ENCODE data around the gene TANC1.

Gene TANC1

DNA sequence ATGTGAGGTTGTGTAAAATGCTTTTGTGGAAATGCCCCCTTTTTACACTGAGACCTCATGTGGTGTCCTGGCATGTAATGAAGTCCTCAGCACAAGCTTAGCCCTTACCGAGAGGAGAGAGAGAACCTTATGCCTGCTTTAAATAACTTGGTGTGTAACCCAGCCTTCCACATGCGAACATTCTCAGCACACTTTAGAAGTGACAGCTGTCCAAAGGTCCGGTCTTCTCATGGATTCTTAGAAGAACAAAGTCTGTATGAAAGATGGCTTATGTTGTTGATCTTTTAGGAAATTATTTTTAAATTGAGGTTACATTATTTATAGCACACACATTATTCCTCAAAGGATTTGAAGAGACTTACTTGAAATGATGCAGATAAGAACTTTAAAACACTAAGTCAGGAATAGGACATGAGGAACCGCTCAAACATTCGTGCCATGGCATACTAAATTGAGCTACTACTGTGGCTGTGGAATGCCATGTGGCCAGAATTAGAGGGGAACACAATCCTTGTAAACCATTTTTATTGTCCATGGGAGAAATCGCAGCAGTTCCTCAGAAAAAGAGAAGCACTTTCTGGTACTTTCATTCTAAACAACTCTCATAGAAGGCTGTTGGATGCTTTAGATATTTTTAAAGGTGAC is 238.4 kb downstream of the TANC1 start:
- no peak for DNase-seq (ENCODE audit: low read depth)
- TF ChIP-seq, protein P1, sequence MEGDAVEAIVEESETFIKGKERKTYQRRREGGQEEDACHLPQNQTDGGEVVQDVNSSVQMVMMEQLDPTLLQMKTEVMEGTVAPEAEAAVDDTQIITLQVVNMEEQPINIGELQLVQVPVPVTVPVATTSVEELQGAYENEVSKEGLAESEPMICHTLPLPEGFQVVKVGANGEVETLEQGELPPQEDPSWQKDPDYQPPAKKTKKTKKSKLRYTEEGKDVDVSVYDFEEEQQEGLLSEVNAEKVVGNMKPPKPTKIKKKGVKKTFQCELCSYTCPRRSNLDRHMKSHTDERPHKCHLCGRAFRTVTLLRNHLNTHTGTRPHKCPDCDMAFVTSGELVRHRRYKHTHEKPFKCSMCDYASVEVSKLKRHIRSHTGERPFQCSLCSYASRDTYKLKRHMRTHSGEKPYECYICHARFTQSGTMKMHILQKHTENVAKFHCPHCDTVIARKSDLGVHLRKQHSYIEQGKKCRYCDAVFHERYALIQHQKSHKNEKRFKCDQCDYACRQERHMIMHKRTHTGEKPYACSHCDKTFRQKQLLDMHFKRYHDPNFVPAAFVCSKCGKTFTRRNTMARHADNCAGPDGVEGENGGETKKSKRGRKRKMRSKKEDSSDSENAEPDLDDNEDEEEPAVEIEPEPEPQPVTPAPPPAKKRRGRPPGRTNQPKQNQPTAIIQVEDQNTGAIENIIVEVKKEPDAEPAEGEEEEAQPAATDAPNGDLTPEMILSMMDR (IDR thresholded peaks at IDR 0.05; ENCODE audit: low read length, missing control alignments): no peak
- H3K4me3 ChIP-seq (replicated peaks; ENCODE audit: low read depth, low read length): no peak overlapping the region

DNA sequence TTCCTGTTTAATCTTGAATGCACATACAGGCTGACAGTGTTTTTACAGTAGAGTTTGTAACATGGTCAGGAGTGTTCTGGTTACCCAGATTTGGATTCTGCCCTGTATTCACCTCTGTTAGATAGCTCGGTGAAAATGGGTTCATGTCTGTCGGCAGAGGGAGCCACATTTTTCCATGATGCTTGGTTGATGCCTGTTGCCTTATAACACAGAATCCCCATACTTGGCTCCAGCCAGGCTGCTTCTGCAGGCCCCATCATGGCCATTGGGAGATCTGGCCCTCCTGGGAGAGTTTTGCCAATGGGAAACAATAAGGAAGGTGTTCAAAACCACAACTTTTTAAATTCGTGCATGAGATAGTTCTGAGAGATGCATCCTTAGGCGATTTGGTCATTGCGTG is 240.0 kb downstream of the TANC1 start:
- peak; percentile 33 for DNase-seq (ENCODE audit: low read depth)
- TF ChIP-seq, protein P1 (IDR thresholded peaks at IDR 0.05; ENCODE audit: low read length, missing control alignments): peak; percentile 21
- H3K4me3 ChIP-seq (replicated peaks; ENCODE audit: low read depth, low read length): no peak overlapping the region

DNA sequence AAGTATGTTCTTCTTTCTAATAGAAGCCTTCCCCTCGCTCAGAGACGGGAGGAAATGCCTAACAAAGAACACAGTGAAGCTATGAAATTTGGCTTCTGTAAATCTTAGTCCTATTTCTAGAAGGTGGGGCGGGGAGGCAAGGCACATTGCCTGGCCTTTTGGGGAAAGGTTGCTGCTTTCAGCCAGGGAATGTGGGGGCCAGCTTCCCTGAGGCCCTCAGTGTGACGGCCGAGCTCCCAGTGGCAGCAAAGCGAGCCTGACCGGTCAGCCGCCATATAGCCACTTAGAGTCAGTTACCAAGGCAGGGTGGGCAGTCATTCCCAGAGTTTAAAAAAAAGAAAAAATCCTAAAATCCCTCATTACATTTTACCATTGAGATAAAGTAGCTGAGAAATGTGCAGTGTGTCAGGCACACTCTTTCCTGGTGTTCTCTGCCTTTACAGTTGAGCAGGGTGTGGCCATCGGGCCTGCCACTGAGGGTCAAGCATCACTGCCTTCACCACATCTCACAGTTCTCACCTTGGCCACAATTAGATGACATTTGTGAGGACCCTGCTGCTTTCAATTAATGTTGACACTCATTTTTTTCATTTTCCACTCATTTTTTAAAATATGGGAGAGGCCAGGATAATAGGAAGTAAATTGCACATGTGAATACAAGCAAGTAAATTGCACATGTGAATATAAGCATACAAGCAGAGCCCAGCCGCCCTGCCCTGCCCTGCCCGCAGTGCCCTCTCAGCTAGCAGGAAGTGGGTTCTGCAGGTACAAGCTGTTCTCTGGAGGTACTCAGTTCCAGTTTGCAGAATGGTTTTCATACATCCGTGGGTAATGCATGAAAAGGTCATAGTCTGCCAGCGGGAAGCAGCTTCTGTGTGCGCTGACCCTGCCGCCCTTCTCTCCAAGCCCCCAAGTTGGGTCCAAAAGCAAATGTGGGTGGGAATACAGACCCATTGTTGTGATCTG is 241.2 kb downstream of the TANC1 start:
- H3K4me3 ChIP-seq (replicated peaks; ENCODE audit: low read depth, low read length): no peak overlapping the region
- TF ChIP-seq, protein P1 (IDR thresholded peaks at IDR 0.05; ENCODE audit: low read length, missing control alignments): no peak
- DNase-seq (ENCODE audit: low read depth): no peak

DNA sequence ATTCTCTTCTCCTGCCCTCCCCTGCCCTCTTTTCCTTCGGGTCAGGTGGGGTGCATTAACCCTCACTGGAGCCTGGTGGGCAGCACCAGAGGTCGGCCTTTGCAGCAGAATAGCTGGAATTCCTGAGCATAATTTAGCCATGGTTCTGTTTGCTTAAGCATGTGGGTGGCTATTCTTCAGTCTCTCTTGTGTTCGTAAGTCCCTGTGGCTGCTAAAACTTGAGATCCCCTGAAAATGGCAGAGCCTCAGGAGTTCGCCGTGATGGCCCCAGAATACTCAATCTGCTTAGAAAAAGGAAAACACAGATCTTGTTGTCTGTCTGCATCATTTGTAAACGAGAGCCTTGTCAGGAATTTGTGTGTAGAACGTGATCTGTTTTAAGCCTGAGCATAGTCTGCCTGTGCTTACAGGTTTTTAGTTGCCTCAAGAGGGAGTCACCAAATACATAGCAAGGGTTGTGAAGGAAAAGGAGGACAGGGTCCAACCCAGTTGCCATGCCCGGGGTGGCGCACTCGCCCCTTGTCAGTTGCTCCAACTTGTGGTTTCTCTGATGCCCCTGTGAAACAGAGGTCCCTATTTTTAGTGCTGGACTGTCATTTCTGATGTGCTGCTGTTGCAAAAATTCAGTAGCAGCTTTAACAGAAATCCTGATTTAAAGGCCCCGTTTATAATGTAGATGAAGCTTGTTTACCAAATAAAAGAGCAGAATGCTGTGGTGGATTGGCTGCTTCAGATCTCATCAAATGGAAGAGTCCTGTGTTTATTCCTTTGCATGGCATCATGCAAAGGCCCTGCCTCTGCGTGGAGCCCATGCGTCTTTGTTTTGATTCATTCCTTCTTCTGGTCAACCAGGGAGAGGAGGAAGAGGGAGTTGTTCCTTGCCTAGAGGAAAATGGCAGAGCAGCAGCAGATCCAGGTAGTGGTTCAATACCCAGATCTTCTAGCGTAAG is 243.3 kb downstream of the TANC1 start:
- no peak for DNase-seq (ENCODE audit: low read depth)
- H3K4me3 ChIP-seq (replicated peaks; ENCODE audit: low read depth, low read length): no peak overlapping the region
- TF ChIP-seq, protein P1 (IDR thresholded peaks at IDR 0.05; ENCODE audit: low read length, missing control alignments): no peak

DNA sequence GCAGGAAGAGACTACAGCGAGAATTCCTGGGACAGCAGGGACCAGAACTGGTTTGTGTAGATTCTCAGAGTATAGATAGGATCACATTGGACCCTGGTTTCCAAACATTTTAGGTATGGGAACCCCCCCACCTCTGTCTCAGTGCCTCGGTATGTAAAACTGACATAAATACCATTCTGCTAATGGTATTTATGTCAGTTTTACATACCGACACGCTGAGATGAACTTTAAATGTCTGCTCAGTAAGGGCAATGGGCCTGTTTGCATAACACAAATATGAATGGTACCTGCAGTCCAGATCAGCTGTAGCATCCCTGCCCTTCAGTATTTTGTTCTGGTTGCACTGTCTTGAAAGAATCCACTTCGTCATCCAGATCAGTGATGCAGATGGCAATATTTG is 244.9 kb downstream of the TANC1 start:
- TF ChIP-seq, protein P1 (IDR thresholded peaks at IDR 0.05; ENCODE audit: low read length, missing control alignments): no peak
- no peak for DNase-seq (ENCODE audit: low read depth)
- H3K4me3 ChIP-seq (replicated peaks; ENCODE audit: low read depth, low read length): no peak overlapping the region

DNA sequence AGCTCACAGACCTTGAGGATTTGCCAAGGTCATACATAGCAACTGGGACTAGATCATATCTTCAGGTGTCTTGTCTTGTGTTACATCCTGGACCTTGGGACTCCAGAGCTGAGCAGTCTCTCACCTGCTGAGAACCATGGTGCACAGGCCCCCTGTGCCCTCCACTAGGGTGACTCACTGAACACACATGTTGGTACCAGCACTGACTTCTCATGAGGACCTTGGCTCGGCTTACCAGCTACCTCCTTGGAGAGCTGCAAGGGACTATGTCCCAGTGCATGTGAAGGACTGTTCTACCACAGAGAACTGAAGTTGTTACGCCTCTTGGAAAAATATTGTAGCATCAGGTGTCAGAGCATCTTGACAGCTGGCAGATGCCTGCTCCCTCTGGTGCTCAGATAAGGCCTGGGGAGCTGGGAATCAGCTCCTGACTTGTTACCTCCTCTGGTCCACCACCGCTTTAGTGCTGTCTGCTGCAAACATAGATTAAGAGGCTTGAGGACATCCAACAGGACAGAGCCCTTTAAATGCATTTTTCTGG is 246.0 kb downstream of the TANC1 start:
- TF ChIP-seq, protein P1 (IDR thresholded peaks at IDR 0.05; ENCODE audit: low read length, missing control alignments): no peak
- no peak for DNase-seq (ENCODE audit: low read depth)
- H3K4me3 ChIP-seq (replicated peaks; ENCODE audit: low read depth, low read length): no peak overlapping the region
